A549 (cell line): ENCODE measurements around the gene ARHGAP18. TPM values are rescaled to one million over a fixed set of nuclear protein-coding genes. Genes with fewer than 3 reads are reported as not detected.

ENCODE experiments used
- ATAC-seq, 2 experiments: fragments of 200-7000 bp in 1 of 2; fragments of >200 bp in 1 of 2; cut with Nextera tagmentation in 1 of 2; cut with Tn5 transposase in 1 of 2; 3 replicates each; pipeline versions ENCODE4 v1.8.0 to v1.9.1; 2018 to 2020; ENCODE audit warnings: mild to moderate bottlenecking in 1 of 2, moderate library complexity in 1 of 2
- CTCF ChIA-PET: fragments of 300-600 bp; sonication (Branson Sonifier 250); formaldehyde crosslinking; extraction: SDS; loops from one replicate; lab custom pipeline; 2021; ENCODE audit warnings: antibody characterized with exemption, inconsistent platforms; lab: Yijun Ruan, JAX
- POLR2A ChIA-PET: fragments of 350-600 bp; formaldehyde crosslinking; extraction: SDS; loops from one replicate; lab custom pipeline; 2021; ENCODE audit warnings: antibody characterized with exemption, inconsistent platforms; lab: Yijun Ruan, JAX
- DNase-seq, 2 experiments: peaks; one replicate each; pipeline versions ENCODE4 v3.0.0 to v3.0.0-alpha.2; 2011 to 2016; ENCODE audit warnings: low read depth in 1 of 2, low spot score in 1 of 2
- FAIRE-seq: peaks from 2 replicates; lab custom pipeline; 2011; peaks lifted over from hg19 to GRCh38; lab: Jason Lieb, UNC
- H3K27ac ChIP-seq, 2 experiments: fragments of >200 bp; sonication (Bioruptor Twin); formaldehyde crosslinking; 3 replicates each; pipeline ENCODE4 v1.5.1; 2016 to 2017
- H3K4me1 ChIP-seq: fragments of >200 bp; sonication (Bioruptor Twin); formaldehyde crosslinking; 3 replicates; pipeline ENCODE4 v1.6.1; 2016
- H3K4me2 ChIP-seq: fragments of >200 bp; sonication (Bioruptor Twin); formaldehyde crosslinking; 3 replicates; pipeline ENCODE4 v1.6.1; 2016
- H3K4me3 ChIP-seq: fragments of >200 bp; sonication (Bioruptor Twin); formaldehyde crosslinking; 3 replicates; pipeline ENCODE4 v1.5.1; 2016
- H3K9me3 ChIP-seq: fragments of >200 bp; sonication (Bioruptor Twin); formaldehyde crosslinking; 3 replicates; pipeline ENCODE4 v1.6.1; 2016
- BHLHE40 ChIP-seq: IDR thresholded peaks from 2 replicates; pipeline ENCODE4 v1.6.1; 2012; ENCODE audit warnings: low read depth, low read length, inconsistent platforms
- CBX8 ChIP-seq: fragments of 200-600 bp; sonication (generic); IDR thresholded peaks from 2 replicates; pipeline ENCODE4 v1.6.1; 2016
- EHMT2 ChIP-seq: fragments of 200-600 bp; sonication (generic); IDR thresholded peaks from 2 replicates; pipeline ENCODE4 v1.6.1; 2016; ENCODE audit warnings: antibody characterized with exemption, low read depth, mild to moderate bottlenecking, moderate library complexity
- EP300 ChIP-seq, 2 experiments: fragments of >200 bp; sonication (Bioruptor Twin); formaldehyde crosslinking; IDR thresholded peaks; 2 replicates in 1 of 2; 3 replicates in 1 of 2; pipeline ENCODE4 v1.6.1; 2016 to 2017
- ESRRA ChIP-seq: fragments of 150-350 bp; IDR thresholded peaks from 2 replicates; pipeline ENCODE4 v1.6.1; 2014; ENCODE audit warnings: mild to moderate bottlenecking, low read length, borderline replicate concordance
- HDAC2 ChIP-seq: fragments of 200-600 bp; sonication (generic); IDR thresholded peaks from 2 replicates; pipeline ENCODE4 v1.6.1; 2016
- HES2 ChIP-seq: fragments of >200 bp; sonication (Bioruptor Twin); formaldehyde crosslinking; IDR thresholded peaks from 2 replicates; pipeline ENCODE4 v1.6.1; 2016
- HMGXB4 ChIP-seq: fragments of 250-450 bp; sonication (Bioruptor Pico); IDR thresholded peaks from 2 replicates; pipeline ENCODE4 v1.5.0; 2021; ENCODE audit warnings: mild to moderate bottlenecking, moderate library complexity, borderline replicate concordance
- HOXA7 ChIP-seq: fragments of 250-450 bp; sonication (Bioruptor Pico); IDR thresholded peaks from 2 replicates; pipeline ENCODE4 v1.5.0; 2020; ENCODE audit warnings: mild to moderate bottlenecking, moderate library complexity
- HOXB5 ChIP-seq: fragments of 250-450 bp; sonication (Bioruptor Pico); IDR thresholded peaks from 2 replicates; pipeline ENCODE4 v1.5.0; 2020; ENCODE audit warnings: mild to moderate bottlenecking, moderate library complexity
- MAFK ChIP-seq: fragments of 450-650 bp; IDR thresholded peaks from 2 replicates; pipeline ENCODE4 v1.6.1; 2014; ENCODE audit not compliant: partially characterized antibody
- MYC ChIP-seq: IDR thresholded peaks from 2 replicates; pipeline ENCODE4 v1.6.1; 2012; ENCODE audit warnings: mild to moderate bottlenecking, inconsistent platforms, low read length, improper control_type of control experiment, borderline replicate concordance
- NPAS2 ChIP-seq: fragments of 250-450 bp; sonication (Bioruptor Pico); IDR thresholded peaks from 2 replicates; pipeline ENCODE4 v1.8.0; 2022; ENCODE audit warnings: mild to moderate bottlenecking, moderate library complexity, borderline replicate concordance
- RNF2 ChIP-seq: fragments of 200-600 bp; sonication (generic); IDR thresholded peaks from 2 replicates; pipeline ENCODE4 v1.6.1; 2016; ENCODE audit warnings: low read depth, mild to moderate bottlenecking, antibody characterized with exemption, moderate library complexity, borderline replicate concordance
- ZSCAN20 ChIP-seq: fragments of 250-450 bp; sonication (Bioruptor Pico); IDR thresholded peaks from 2 replicates; pipeline ENCODE4 v1.8.0; 2022; ENCODE audit warnings: mild to moderate bottlenecking, moderate library complexity
- WGBS: methylation state at CpG from one replicate; pipeline ENCODE4 v1.1.6; 2017; ENCODE audit errors: missing lambda C conversion rate; 5-methylcytosine and 5-hydroxymethylcytosine counted together
- polyA plus RNA-seq, 4 experiments: library from polyadenylated mRNA; depleted of rRNA in 3 of 4; stranded (reverse); fragments of >200 nt; fragmentation: RNase III in 1 of 4; extraction: RNeasy Plus Mini Kit Qiagen cat#74134 plus additional on column Dnase treatment in 1 of 4; gene quantifications; 2 replicates in 3 of 4; 3 replicates in 1 of 4; pipeline ENCODE4 v1.2.3, GENCODE V29; 2011 to 2017
- TF ChIP-seq, protein P1 (sequence below): IDR thresholded peaks from 2 replicates; pipeline ENCODE4 v1.6.1; 2012
- TF ChIP-seq, protein P2 (sequence below): IDR thresholded peaks from 2 replicates; pipeline ENCODE4 v1.6.1; 2012
- TF ChIP-seq, protein P3 (sequence below): fragments of >200 bp; sonication (Bioruptor Twin); formaldehyde crosslinking; IDR thresholded peaks from 3 replicates; pipeline ENCODE4 v1.6.1; 2016
- TF ChIP-seq, protein P4 (sequence below): fragments of 200-600 bp; sonication (generic); IDR thresholded peaks from 2 replicates; pipeline ENCODE4 v1.6.1; 2016; ENCODE audit warnings: antibody characterized with exemption, mild to moderate bottlenecking, moderate library complexity

Gene ARHGAP18
- polyA plus RNA-seq, 2 of the 4 experiments (the other 2 are of a cell fraction) = 11.2 to 16.7 TPM

- ChIA-PET CTCF (interaction anchor here (0.8 kb wide), 1 partner anchor 123 kb away, joined by 4 read pairs; no protein-coding TSS in a partner anchor), POLR2A (no interaction called here)
- H3K4me3 ChIP-seq = no peak overlapping the region
- DNase-seq (no peak), FAIRE-seq (no peak), ATAC-seq (no peak)
- WGBS = 73% methylated on average over 6 of the region's 6 CpGs
- H3K4me1 ChIP-seq = peaks cover 5% of the 10 kb centered on the region; the same call in 1 of the 3 replicates
- H3K9me3 ChIP-seq = no peaks in the 10 kb centered on the region
- no peak for TF ChIP-seq RNF2
- no peak for TF ChIP-seq HDAC2
- TF ChIP-seq MYC = no peak
- no peak for TF ChIP-seq EHMT2
- TF ChIP-seq MAFK = no peak
- TF ChIP-seq, protein P1, sequence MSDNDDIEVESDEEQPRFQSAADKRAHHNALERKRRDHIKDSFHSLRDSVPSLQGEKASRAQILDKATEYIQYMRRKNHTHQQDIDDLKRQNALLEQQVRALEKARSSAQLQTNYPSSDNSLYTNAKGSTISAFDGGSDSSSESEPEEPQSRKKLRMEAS = no peak
- TF ChIP-seq CBX8 = no peak
- no peak for TF ChIP-seq HOXB5
- TF ChIP-seq, protein P2, sequence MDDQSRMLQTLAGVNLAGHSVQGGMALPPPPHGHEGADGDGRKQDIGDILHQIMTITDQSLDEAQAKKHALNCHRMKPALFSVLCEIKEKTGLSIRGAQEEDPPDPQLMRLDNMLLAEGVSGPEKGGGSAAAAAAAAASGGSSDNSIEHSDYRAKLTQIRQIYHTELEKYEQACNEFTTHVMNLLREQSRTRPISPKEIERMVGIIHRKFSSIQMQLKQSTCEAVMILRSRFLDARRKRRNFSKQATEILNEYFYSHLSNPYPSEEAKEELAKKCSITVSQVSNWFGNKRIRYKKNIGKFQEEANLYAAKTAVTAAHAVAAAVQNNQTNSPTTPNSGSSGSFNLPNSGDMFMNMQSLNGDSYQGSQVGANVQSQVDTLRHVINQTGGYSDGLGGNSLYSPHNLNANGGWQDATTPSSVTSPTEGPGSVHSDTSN = no peak
- TF ChIP-seq HMGXB4 = no peak
- TF ChIP-seq, protein P3, sequence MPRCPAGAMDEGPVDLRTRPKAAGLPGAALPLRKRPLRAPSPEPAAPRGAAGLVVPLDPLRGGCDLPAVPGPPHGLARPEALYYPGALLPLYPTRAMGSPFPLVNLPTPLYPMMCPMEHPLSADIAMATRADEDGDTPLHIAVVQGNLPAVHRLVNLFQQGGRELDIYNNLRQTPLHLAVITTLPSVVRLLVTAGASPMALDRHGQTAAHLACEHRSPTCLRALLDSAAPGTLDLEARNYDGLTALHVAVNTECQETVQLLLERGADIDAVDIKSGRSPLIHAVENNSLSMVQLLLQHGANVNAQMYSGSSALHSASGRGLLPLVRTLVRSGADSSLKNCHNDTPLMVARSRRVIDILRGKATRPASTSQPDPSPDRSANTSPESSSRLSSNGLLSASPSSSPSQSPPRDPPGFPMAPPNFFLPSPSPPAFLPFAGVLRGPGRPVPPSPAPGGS = no peak
- no peak for TF ChIP-seq BHLHE40
- TF ChIP-seq HES2 = no peak
- TF ChIP-seq NPAS2 (CRISPR knock-in tag) = no peak
- TF ChIP-seq ESRRA = no peak
- TF ChIP-seq EP300 (IDR thresholded peaks at IDR 0.05) = no peak
- no peak for TF ChIP-seq HOXA7 (CRISPR knock-in tag)
- TF ChIP-seq, protein P4, sequence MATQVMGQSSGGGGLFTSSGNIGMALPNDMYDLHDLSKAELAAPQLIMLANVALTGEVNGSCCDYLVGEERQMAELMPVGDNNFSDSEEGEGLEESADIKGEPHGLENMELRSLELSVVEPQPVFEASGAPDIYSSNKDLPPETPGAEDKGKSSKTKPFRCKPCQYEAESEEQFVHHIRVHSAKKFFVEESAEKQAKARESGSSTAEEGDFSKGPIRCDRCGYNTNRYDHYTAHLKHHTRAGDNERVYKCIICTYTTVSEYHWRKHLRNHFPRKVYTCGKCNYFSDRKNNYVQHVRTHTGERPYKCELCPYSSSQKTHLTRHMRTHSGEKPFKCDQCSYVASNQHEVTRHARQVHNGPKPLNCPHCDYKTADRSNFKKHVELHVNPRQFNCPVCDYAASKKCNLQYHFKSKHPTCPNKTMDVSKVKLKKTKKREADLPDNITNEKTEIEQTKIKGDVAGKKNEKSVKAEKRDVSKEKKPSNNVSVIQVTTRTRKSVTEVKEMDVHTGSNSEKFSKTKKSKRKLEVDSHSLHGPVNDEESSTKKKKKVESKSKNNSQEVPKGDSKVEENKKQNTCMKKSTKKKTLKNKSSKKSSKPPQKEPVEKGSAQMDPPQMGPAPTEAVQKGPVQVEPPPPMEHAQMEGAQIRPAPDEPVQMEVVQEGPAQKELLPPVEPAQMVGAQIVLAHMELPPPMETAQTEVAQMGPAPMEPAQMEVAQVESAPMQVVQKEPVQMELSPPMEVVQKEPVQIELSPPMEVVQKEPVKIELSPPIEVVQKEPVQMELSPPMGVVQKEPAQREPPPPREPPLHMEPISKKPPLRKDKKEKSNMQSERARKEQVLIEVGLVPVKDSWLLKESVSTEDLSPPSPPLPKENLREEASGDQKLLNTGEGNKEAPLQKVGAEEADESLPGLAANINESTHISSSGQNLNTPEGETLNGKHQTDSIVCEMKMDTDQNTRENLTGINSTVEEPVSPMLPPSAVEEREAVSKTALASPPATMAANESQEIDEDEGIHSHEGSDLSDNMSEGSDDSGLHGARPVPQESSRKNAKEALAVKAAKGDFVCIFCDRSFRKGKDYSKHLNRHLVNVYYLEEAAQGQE = no peak
- no peak for TF ChIP-seq ZSCAN20 (CRISPR knock-in tag)
- H3K4me2 ChIP-seq = no peak overlapping the region
- no peak overlapping the region for H3K27ac ChIP-seq
Observed at GRCh38 chr6:129607581-129608186, 102.3 kb downstream of the ARHGAP18 start.
